Upper lobe of right lung (tissue), 1 donor: ENCODE measurements around the gene EMX2. TPM values are rescaled to one million over a fixed set of nuclear protein-coding genes. Genes with fewer than 3 reads are reported as not detected.

Source experiments
- ATAC-seq: fragments of 200-7000 bp; cut with Tn5 transposase; one replicate; pipeline ENCODE4 v1.9.1; 2020; ENCODE audit warnings: mild to moderate bottlenecking, moderate library complexity
- DNase-seq: peaks from one replicate; pipeline ENCODE4 v3.0.0-alpha.2; 2020
- H3K27ac ChIP-seq: fragments of 200-600 bp; one replicate; pipeline ENCODE4 v1.8.0; 2022
- H3K27me3 ChIP-seq: fragments of 200-600 bp; one replicate; pipeline ENCODE4 v1.8.0; 2022; ENCODE audit warnings: mild to moderate bottlenecking
- H3K36me3 ChIP-seq: fragments of 200-600 bp; one replicate; pipeline ENCODE4 v1.8.0; 2022
- H3K4me1 ChIP-seq: fragments of 200-600 bp; one replicate; pipeline ENCODE4 v1.8.0; 2022
- H3K4me3 ChIP-seq: fragments of 200-600 bp; one replicate; pipeline ENCODE4 v1.8.0; 2022; ENCODE audit warnings: mild to moderate bottlenecking
- H3K9me3 ChIP-seq: fragments of 200-600 bp; one replicate; pipeline ENCODE4 v1.8.0; 2022
- intact Hi-C: fragments of 100-400 bp; cut with DNase I; formaldehyde crosslinking; loops from one replicate; pipeline ENCODE4 v1.11.0; 2022
- total RNA-seq: library from RNA; stranded (reverse); fragmentation: NEBNext Ultra II Directional; extraction: Animal tissue kit (Norgen Biotek cat#: 25700); gene quantifications from one replicate; pipeline ENCODE4 v1.2.1, GENCODE V29; 2021
- TF ChIP-seq, protein P1 (sequence below): fragments of 200-600 bp; IDR thresholded peaks from one replicate; pipeline ENCODE4 v1.8.0; 2022; ENCODE audit warnings: antibody characterized with exemption
- donor health status: DM: no; HTN: yes; CAD: no; lungs with severe emphysema.

EMX2 gene
- total RNA-seq, 1 donor from 2014 or later: not detected

GRCh38 chr10:117562220-117562619 lies 19.7 kb downstream of the EMX2 start:
- Histone ChIP-seq H3K36me3 (no peaks in the 10 kb centered on the region), H3K4me1 (no peaks in the 10 kb centered on the region), H3K4me3 (no peak overlapping the region), H3K9me3 (no peaks in the 10 kb centered on the region), H3K27me3 (peaks cover 19% of the 10 kb centered on the region), H3K27ac (no peak overlapping the region)
- DNase-seq (no peak), ATAC-seq (no peak)
- TF ChIP-seq, protein P1, sequence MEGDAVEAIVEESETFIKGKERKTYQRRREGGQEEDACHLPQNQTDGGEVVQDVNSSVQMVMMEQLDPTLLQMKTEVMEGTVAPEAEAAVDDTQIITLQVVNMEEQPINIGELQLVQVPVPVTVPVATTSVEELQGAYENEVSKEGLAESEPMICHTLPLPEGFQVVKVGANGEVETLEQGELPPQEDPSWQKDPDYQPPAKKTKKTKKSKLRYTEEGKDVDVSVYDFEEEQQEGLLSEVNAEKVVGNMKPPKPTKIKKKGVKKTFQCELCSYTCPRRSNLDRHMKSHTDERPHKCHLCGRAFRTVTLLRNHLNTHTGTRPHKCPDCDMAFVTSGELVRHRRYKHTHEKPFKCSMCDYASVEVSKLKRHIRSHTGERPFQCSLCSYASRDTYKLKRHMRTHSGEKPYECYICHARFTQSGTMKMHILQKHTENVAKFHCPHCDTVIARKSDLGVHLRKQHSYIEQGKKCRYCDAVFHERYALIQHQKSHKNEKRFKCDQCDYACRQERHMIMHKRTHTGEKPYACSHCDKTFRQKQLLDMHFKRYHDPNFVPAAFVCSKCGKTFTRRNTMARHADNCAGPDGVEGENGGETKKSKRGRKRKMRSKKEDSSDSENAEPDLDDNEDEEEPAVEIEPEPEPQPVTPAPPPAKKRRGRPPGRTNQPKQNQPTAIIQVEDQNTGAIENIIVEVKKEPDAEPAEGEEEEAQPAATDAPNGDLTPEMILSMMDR: no peak
- intact Hi-C loops: no loop called here

DNA sequence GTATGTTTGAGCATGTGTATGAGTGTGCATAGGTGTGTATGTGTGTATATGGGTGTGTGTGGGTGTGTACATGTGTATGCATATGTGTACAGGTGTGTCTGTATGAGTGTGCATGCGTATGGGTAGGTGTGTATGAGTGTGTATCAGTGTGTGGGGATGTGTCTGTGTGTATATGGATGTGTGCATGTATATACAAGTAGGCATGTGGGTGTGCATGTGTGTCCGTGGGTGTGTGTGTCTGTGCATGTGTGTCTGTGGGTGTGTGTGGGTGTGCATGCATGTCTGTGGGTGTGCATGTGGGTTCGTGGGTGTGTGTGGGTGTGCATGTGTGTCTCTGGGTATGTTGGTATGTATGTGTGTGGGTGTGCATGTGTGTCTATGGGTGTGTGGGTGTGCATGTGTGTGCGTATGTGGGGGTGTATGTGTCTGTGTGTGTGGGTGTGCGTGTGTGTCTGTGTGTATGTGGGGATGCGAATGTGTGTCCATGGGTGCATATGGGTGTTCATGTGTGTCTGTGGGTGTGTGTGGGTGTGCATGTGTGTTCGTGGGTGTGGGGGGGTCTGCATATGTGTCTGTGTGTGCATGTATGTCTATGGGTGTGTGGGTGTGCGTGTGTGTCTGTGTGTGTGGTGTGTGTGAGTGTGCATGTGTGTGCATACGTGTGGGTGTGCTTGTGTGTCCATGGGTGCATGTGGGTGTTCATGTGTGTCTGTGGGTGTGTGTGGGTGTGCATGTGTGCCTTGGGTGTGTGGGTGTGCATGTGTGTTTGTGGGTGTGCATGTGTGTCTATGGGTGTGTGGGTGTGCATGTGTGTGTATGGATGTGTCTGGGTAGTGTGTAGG lies 20.6 kb downstream of the EMX2 start:
- H3K36me3 ChIP-seq: no peaks in the 10 kb centered on the region
- ATAC-seq (no peak), DNase-seq (no peak)
- no peak overlapping the region for H3K27ac ChIP-seq
- no peaks in the 10 kb centered on the region for H3K9me3 ChIP-seq
- no peaks in the 10 kb centered on the region for H3K4me1 ChIP-seq
- TF ChIP-seq, protein P1: no peak
- peaks cover 18% of the 10 kb centered on the region for H3K27me3 ChIP-seq
- intact Hi-C loops: no loop called here
- no peak overlapping the region for H3K4me3 ChIP-seq

DNA sequence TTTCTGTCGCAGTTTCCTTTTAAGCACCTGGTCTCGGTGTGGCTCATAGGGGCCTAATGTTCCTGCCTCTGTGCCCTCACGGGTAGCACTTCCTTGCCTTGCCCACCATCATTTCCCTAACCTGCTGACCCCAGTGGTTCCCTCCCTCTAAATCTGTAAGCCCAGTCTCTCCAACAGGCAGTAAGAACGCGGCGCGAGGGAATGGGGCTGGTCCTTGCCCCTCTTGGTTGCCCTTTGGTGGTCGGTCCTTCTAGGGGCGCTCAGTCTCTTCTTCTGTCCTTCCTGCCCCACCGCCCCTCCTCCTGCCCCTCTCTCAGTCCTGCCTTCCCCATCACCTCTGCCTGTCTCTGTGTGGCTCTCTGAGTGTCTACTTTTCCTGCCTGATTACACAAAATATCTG lies 21.2 kb downstream of the EMX2 start:
- intact Hi-C loops: no loop called here
- no peak for DNase-seq
- peaks cover 19% of the 10 kb centered on the region for H3K27me3 ChIP-seq

DNA sequence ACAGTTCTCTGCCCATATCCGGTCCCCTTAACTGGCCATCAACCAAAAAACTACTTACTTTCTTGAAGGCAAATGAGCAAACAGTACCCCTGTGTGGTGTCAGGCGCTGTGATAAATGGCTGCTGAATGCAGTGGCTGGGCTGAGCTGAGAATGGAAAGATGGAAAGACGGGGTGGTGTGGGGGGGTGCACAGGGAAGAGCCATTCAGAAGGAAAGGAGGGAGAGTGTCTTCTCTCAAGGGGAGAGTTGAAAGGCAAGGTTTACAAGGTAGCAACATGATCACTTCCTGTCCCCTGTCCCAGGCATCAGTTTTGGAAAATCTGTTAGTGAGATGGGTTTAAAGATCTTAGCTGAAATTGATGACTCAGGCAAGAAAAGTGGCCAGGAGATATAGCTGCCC lies 22.5 kb downstream of the EMX2 start:
- intact Hi-C loops: no loop called here
- no peaks in the 10 kb centered on the region for H3K36me3 ChIP-seq
- peaks cover 24% of the 10 kb centered on the region for H3K27me3 ChIP-seq

More for the DNA sequence above, 21.2 kb downstream of the EMX2 start:
- Histone ChIP-seq H3K4me1 (no peaks in the 10 kb centered on the region), H3K36me3 (no peaks in the 10 kb centered on the region), H3K27ac (no peak overlapping the region), H3K9me3 (no peaks in the 10 kb centered on the region), H3K4me3 (no peak overlapping the region)
- TF ChIP-seq, protein P1: no peak
- ATAC-seq: no peak

GRCh38 chr10:117568334-117568733 lies 25.8 kb downstream of the EMX2 start:
- Histone ChIP-seq H3K9me3 (no peaks in the 10 kb centered on the region), H3K27me3 (peaks cover 32% of the 10 kb centered on the region), H3K36me3 (no peaks in the 10 kb centered on the region), H3K27ac (no peak overlapping the region), H3K4me1 (no peaks in the 10 kb centered on the region), H3K4me3 (no peak overlapping the region)
- ATAC-seq (no peak), DNase-seq (no peak)
- intact Hi-C loops: no loop called here
- TF ChIP-seq, protein P1: no peak

More for the DNA sequence above, 22.5 kb downstream of the EMX2 start:
- H3K4me1 ChIP-seq: no peaks in the 10 kb centered on the region
- TF ChIP-seq, protein P1: no peak
- no peaks in the 10 kb centered on the region for H3K9me3 ChIP-seq
- ATAC-seq: no peak
- no peak overlapping the region for H3K4me3 ChIP-seq
- no peak for DNase-seq
- no peak overlapping the region for H3K27ac ChIP-seq
